Measurements from ENCODE around the gene STK32B.

- TF ChIP-seq CTCF (IDR thresholded peaks at IDR 0.05) (no peak), EZH2 (IDR thresholded peaks at IDR 0.05; ENCODE audit: borderline replicate concordance, insufficient read depth, low read depth, low read length, poor library complexity, severe bottlenecking) (no peak)
These were observed 332.1 kb downstream of the STK32B start for GRCh38 chr4:5383191-5383980.
